Endodermal cell (in vitro differentiated cells): Measurements from ENCODE around the gene EHD4. TPM values are rescaled to one million over a fixed set of nuclear protein-coding genes. Genes with fewer than 3 reads are reported as not detected.

Experiments
- DNase-seq: peaks from one replicate; pipeline ENCODE4 v3.0.0-alpha.2; 2017
- H3K27ac ChIP-seq: 2 replicates; pipeline ENCODE4 v1.5.1; 2013; ENCODE audit warnings: mild to moderate bottlenecking, low read depth, low read length, moderate library complexity
- H3K27me3 ChIP-seq: 2 replicates; pipeline ENCODE4 v1.6.1; 2013; ENCODE audit warnings: mild to moderate bottlenecking, low read length, moderate library complexity; ENCODE audit not compliant: insufficient read depth, control insufficient read depth, poor library complexity, severe bottlenecking
- H3K36me3 ChIP-seq: 2 replicates; pipeline ENCODE4 v1.7.0; 2013; ENCODE audit warnings: mild to moderate bottlenecking, low read length, moderate library complexity; ENCODE audit not compliant: control insufficient read depth, insufficient read depth
- H3K4me1 ChIP-seq: one replicate; pipeline ENCODE4 v1.7.0; 2013; ENCODE audit warnings: low read length; ENCODE audit not compliant: control insufficient read depth, insufficient read depth
- H3K4me3 ChIP-seq: 2 replicates; pipeline ENCODE4 v1.5.1; 2013; ENCODE audit warnings: mild to moderate bottlenecking, low read length, moderate library complexity
- H3K9ac ChIP-seq: 2 replicates; pipeline ENCODE4 v1.6.1; 2013; ENCODE audit warnings: mild to moderate bottlenecking, low read length, moderate library complexity; ENCODE audit not compliant: poor library complexity, severe bottlenecking; ENCODE audit errors: extremely low read depth
- H3K9me3 ChIP-seq: 2 replicates; pipeline ENCODE4 v1.6.1; 2013; ENCODE audit warnings: mild to moderate bottlenecking, low read length, moderate library complexity; ENCODE audit not compliant: control insufficient read depth
- H3K27ac Mint-ChIP-seq: 2 replicates; pipeline ENCODE4 v1.8.0; 2020; ENCODE audit warnings: mixed read lengths
- H3K27me3 Mint-ChIP-seq: 2 replicates; pipeline ENCODE4 v1.8.0; 2021; ENCODE audit warnings: mild to moderate bottlenecking, mixed read lengths; ENCODE audit not compliant: insufficient read depth
- H3K36me3 Mint-ChIP-seq: 2 replicates; pipeline ENCODE4 v1.8.0; 2020; ENCODE audit warnings: low read depth, mixed read lengths
- H3K4me1 Mint-ChIP-seq: 2 replicates; pipeline ENCODE4 v1.8.0; 2020; ENCODE audit warnings: mixed read lengths
- H3K4me3 Mint-ChIP-seq: 2 replicates; pipeline ENCODE4 v1.8.0; 2020; ENCODE audit warnings: mild to moderate bottlenecking, moderate library complexity, mixed read lengths
- H3K9me3 Mint-ChIP-seq: 2 replicates; pipeline ENCODE4 v1.8.0; 2020; ENCODE audit warnings: mild to moderate bottlenecking, mixed read lengths
- WGBS, 2 experiments: methylation state at CpG; one replicate each; pipeline versions ENCODE4 v1.1.5 to v1.1.7; 2013; ENCODE audit warnings: missing lambda C conversion rate in 2 of 2, mixed read lengths in 1 of 2; ENCODE audit not compliant: insufficient coverage in 1 of 2, insufficient read length in 1 of 2; 5-methylcytosine and 5-hydroxymethylcytosine counted together
- total RNA-seq, 2 donors: library from RNA; stranded (reverse); fragmentation: NEBNext Ultra II Directional in 1 of 2; extraction: Animal tissue kit (Norgen Biotek cat#: 25700) in 1 of 2; gene quantifications; 2 replicates in 1 of 2; 3 replicates in 1 of 2; pipeline ENCODE4 v1.2.1, GENCODE V29; 2021
- TF ChIP-seq, protein P1 (sequence below): fragments of 200-600 bp; sonication (generic); conservative IDR thresholded peaks from 2 replicates; pipeline ENCODE4 v1.5.0; 2021; ENCODE audit warnings: antibody characterized with exemption, mild to moderate bottlenecking

Gene EHD4
- total RNA-seq, 2 donors from 2014 or later: 16.9 to 17.3 TPM

DNA sequence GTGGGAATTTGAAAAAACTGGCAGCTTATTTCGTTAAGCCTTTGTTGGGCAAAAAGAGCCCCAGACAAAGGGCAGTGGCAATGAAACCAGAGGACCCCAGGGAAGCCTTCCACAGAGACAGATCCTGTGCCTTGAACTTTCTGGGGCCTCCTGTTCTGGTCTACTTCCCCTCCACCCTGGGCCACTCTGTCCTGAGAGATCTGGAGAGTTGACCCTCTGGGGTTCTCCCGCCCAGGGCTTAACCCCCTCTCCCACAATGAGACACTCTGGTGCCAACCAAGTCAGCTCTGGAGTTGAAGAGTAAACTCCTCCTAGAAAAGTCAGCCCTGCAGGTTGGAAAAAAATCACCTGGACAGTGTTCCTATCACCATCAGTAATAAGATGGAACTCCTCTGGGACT is 20.8 kb downstream of the EHD4 start:
- 40 to 50% methylated on average over 2 of the region's 2 CpGs for WGBS, 2 experiments
- TF ChIP-seq, protein P1, sequence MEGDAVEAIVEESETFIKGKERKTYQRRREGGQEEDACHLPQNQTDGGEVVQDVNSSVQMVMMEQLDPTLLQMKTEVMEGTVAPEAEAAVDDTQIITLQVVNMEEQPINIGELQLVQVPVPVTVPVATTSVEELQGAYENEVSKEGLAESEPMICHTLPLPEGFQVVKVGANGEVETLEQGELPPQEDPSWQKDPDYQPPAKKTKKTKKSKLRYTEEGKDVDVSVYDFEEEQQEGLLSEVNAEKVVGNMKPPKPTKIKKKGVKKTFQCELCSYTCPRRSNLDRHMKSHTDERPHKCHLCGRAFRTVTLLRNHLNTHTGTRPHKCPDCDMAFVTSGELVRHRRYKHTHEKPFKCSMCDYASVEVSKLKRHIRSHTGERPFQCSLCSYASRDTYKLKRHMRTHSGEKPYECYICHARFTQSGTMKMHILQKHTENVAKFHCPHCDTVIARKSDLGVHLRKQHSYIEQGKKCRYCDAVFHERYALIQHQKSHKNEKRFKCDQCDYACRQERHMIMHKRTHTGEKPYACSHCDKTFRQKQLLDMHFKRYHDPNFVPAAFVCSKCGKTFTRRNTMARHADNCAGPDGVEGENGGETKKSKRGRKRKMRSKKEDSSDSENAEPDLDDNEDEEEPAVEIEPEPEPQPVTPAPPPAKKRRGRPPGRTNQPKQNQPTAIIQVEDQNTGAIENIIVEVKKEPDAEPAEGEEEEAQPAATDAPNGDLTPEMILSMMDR: no peak
- Mint-ChIP-seq H3K4me1 (peaks cover 9% of the 10 kb centered on the region), H3K4me3 (no peak overlapping the region), H3K27ac (peak overlapping the region; percentile 55), H3K27me3 (no peaks in the 10 kb centered on the region), H3K36me3 (peaks cover 17% of the 10 kb centered on the region), H3K9me3 (no peaks in the 10 kb centered on the region)
- no peak for DNase-seq
- Histone ChIP-seq H3K4me3 (no peak overlapping the region), H3K27ac (no peak overlapping the region), H3K9me3 (no peaks in the 10 kb centered on the region), H3K9ac (no peak overlapping the region), H3K36me3 (peaks cover 28% of the 10 kb centered on the region), H3K27me3 (no peaks in the 10 kb centered on the region), H3K4me1 (peaks cover 7% of the 10 kb centered on the region)

DNA sequence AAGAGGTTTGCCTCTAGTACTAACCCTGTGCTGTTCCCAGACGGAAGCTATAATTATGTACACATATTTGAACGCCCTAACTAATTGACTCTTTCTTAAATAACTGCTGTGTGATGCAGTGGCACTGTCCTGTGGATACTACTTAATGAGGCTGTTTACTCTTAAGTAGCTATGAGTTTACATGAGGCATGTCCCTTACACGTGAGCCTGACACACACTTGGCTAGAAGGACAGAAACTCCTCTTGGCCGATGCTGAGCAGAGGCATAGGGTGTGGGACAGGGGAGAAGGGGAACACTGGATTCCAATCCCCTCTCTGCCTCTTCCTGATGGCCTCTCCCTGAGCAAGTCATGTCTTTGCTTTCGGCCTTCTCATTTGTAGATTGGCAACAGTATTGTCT is 21.9 kb downstream of the EHD4 start:
- no peak for DNase-seq
- H3K36me3 ChIP-seq: peaks cover 28% of the 10 kb centered on the region
- Mint-ChIP-seq H3K27ac (peak overlapping the region; percentile 81), H3K27me3 (no peaks in the 10 kb centered on the region), H3K4me1 (peaks cover 7% of the 10 kb centered on the region), H3K36me3 (peaks cover 17% of the 10 kb centered on the region), H3K9me3 (no peaks in the 10 kb centered on the region), H3K4me3 (no peak overlapping the region)
- peaks cover 7% of the 10 kb centered on the region for H3K4me1 ChIP-seq
- no peak overlapping the region for H3K4me3 ChIP-seq
- TF ChIP-seq, protein P1: no peak
- no peaks in the 10 kb centered on the region for H3K9me3 ChIP-seq
- 84 to 89% methylated on average over 2 to 5 of the region's 5 CpGs for WGBS, 2 experiments
- H3K9ac ChIP-seq: no peak overlapping the region
- H3K27ac ChIP-seq: no peak overlapping the region
- no peaks in the 10 kb centered on the region for H3K27me3 ChIP-seq

DNA sequence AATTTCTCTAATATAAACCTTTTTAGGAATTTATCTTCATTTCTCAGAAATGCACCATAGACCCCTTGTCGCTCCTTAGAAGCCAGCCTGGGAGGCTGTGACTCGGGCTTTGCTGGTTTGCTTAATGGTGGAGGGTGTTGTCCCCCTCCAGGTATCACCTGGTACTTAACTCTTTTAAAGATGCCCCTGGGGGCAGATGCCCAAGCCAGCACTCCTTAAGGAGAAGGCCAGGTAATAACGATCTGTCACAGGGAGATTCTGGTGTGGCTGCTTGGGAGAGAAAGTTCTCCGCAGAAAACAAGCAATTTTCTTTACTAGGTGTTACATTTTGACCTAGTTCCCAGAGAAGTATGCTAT is 22.3 kb downstream of the EHD4 start:
- peaks cover 17% of the 10 kb centered on the region for H3K36me3 Mint-ChIP-seq
- TF ChIP-seq, protein P1: peak; percentile 42
- no peaks in the 10 kb centered on the region for H3K9me3 ChIP-seq
- no peaks in the 10 kb centered on the region for H3K9me3 Mint-ChIP-seq
- H3K4me1 Mint-ChIP-seq: peaks cover 7% of the 10 kb centered on the region
- no peak overlapping the region for H3K4me3 Mint-ChIP-seq
- peaks cover 28% of the 10 kb centered on the region for H3K36me3 ChIP-seq
- H3K27me3 ChIP-seq: no peaks in the 10 kb centered on the region
- no peaks in the 10 kb centered on the region for H3K27me3 Mint-ChIP-seq
- DNase-seq: peak; percentile 66
- peaks cover 7% of the 10 kb centered on the region for H3K4me1 ChIP-seq
- peak overlapping the region; percentile 81 for H3K27ac Mint-ChIP-seq
- H3K4me3 ChIP-seq: no peak overlapping the region
- no peak overlapping the region for H3K9ac ChIP-seq
- 90 to 100% methylated on average over 2 to 4 of the region's 4 CpGs for WGBS, 2 experiments
- peak overlapping the region; percentile 15 for H3K27ac ChIP-seq
